Central memory CD8-positive, alpha-beta T cell (primary cell): Measurements from ENCODE around the gene IDUA.
A peak's percentile ranks its signal among the peaks of the same experiment; 100 is the strongest.

Experiments
- ATAC-seq: fragments of 150-1000 bp; cut with Tn5 transposase; replicated peaks from 2 replicates; pipeline ENCODE4 v1.10.0; 2022; ENCODE audit warnings: mild to moderate bottlenecking, moderate FRiP score, moderate number of reproducible peaks; ENCODE audit not compliant: poor library complexity, severe bottlenecking; ENCODE audit errors: extremely low read depth
- DNase-seq, 2 donors: peaks; one replicate each; pipeline ENCODE4 v3.0.0; 2021; ENCODE audit warnings: low spot score in 2 of 2
- H3K27ac Mint-ChIP-seq: one replicate; pipeline ENCODE4 v1.8.0; 2022; ENCODE audit warnings: low read depth, mild to moderate bottlenecking, moderate library complexity, mixed read lengths
- H3K27me3 Mint-ChIP-seq: one replicate; pipeline ENCODE4 v1.8.0; 2022; ENCODE audit warnings: mixed read lengths
- H3K36me3 Mint-ChIP-seq: one replicate; pipeline ENCODE4 v1.8.0; 2022; ENCODE audit warnings: mild to moderate bottlenecking, moderate library complexity, mixed read lengths; ENCODE audit not compliant: insufficient read depth
- H3K4me1 Mint-ChIP-seq: one replicate; pipeline ENCODE4 v1.8.0; 2022; ENCODE audit warnings: mixed read lengths
- H3K4me3 Mint-ChIP-seq: one replicate; pipeline ENCODE4 v1.8.0; 2022; ENCODE audit warnings: mild to moderate bottlenecking, moderate library complexity, mixed read lengths
- H3K9me3 Mint-ChIP-seq: one replicate; pipeline ENCODE4 v1.8.0; 2022; ENCODE audit warnings: mixed read lengths

Gene IDUA

GRCh38 chr4:1019320-1019719 lies 32.5 kb downstream of the IDUA start:
- Mint-ChIP-seq H3K4me3 (no peak overlapping the region), H3K27ac (no peak overlapping the region), H3K9me3 (no peaks in the 10 kb centered on the region), H3K27me3 (no peaks in the 10 kb centered on the region), H3K36me3 (peaks cover 1% of the 10 kb centered on the region), H3K4me1 (no peaks in the 10 kb centered on the region)
- ATAC-seq: no peak
- DNase-seq: no peak

DNA sequence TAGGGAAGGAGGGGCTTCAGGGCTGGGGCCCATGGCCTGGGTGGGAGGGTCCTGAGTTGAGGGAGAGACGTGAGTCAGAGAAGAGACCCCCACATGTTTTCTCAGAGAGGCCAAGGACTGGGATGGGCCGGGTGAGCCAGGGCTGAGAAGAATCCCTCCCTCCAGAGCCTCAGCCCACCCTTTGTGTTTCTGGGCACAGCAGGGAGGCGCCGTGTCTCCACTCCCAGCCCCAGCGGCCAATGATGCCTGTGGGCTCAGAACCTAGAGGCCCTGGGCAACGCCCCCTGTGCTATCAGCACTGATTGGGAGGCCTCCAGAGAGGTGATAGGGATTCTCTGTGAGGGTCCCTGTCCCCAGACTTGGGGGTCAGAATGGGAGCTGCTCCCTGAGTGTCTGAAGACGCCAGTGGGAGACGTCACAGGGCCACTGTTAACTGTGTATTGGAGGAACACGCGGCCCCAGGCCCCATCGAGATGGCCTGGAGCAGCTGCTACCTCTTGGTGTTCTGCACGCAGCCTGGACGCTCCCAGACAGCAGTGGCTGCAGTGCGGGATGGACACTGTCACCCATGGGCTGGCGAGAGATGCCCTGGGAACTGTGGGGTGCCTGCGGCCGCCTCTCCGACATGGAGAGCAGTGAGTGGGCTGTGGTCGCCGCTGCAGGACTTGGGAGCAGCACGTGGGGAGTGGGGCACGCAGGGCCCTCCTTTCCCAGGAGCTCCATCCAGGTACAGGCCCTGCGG lies 33.1 kb downstream of the IDUA start:
- Mint-ChIP-seq H3K27ac (no peak overlapping the region), H3K27me3 (no peaks in the 10 kb centered on the region), H3K36me3 (peaks cover 2% of the 10 kb centered on the region), H3K9me3 (no peaks in the 10 kb centered on the region), H3K4me3 (no peak overlapping the region), H3K4me1 (no peaks in the 10 kb centered on the region)
- DNase-seq (no peak), ATAC-seq (no peak)

DNA sequence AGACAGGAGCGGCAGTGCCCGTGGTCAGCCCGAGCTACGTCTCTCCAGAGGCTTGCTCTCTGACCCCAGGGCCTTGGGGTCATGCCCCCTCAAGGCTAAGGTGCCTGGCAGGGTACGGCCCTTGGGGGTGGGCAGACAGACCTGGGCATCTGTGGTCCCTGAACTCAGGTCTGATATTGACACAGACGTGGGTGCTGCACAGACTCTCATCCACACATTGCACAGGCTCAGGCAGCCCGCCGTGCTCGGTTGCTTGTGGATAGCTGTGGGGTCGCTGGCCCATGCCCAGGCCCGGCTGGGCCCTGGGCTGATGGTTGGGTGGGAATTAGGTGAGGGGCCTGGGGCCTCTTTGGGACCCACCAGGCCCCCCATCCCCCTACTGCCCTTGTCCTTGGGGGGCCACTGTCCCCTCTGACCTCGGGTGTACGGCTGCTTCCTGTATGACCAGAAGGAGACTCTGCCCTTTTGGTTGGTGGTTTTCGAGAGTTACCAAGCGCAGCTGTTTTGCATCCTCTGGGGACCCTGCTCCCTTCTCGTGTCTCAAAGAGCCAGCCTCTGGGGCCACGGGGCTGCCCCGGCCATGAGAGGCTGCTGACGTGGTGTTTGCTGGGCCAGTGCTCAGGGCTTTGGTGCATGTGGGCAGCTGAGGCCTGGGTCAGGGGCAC lies 34.7 kb downstream of the IDUA start:
- Mint-ChIP-seq H3K4me3 (no peak overlapping the region), H3K9me3 (no peaks in the 10 kb centered on the region), H3K4me1 (no peaks in the 10 kb centered on the region), H3K27ac (no peak overlapping the region), H3K27me3 (no peaks in the 10 kb centered on the region), H3K36me3 (peaks cover 5% of the 10 kb centered on the region)
- DNase-seq (no peak), ATAC-seq (no peak)

- Mint-ChIP-seq H3K4me3 (no peak overlapping the region), H3K27ac (no peak overlapping the region), H3K4me1 (no peaks in the 10 kb centered on the region), H3K27me3 (no peaks in the 10 kb centered on the region), H3K9me3 (no peaks in the 10 kb centered on the region), H3K36me3 (peaks cover 5% of the 10 kb centered on the region)
- ATAC-seq: no peak
- DNase-seq: no peak
Observed at GRCh38 chr4:1022051-1022738, 35.4 kb downstream of the IDUA start.

GRCh38 chr4:1022739-1023066 lies 35.9 kb downstream of the IDUA start:
- Mint-ChIP-seq H3K36me3 (peaks cover 5% of the 10 kb centered on the region), H3K27me3 (no peaks in the 10 kb centered on the region), H3K27ac (no peak overlapping the region), H3K4me1 (no peaks in the 10 kb centered on the region), H3K9me3 (no peaks in the 10 kb centered on the region), H3K4me3 (no peak overlapping the region)
- no peak for DNase-seq
- ATAC-seq: no peak

- H3K27ac Mint-ChIP-seq: no peak overlapping the region
- ATAC-seq (no peak), DNase-seq (no peak)
- no peaks in the 10 kb centered on the region for H3K27me3 Mint-ChIP-seq
- no peaks in the 10 kb centered on the region for H3K4me1 Mint-ChIP-seq
- peaks cover 7% of the 10 kb centered on the region for H3K36me3 Mint-ChIP-seq
- no peak overlapping the region for H3K4me3 Mint-ChIP-seq
- H3K9me3 Mint-ChIP-seq: no peaks in the 10 kb centered on the region
Observed at GRCh38 chr4:1023075-1023640, 36.3 kb downstream of the IDUA start.

GRCh38 chr4:1023895-1024740 lies 37.3 kb downstream of the IDUA start:
- H3K9me3 Mint-ChIP-seq: no peaks in the 10 kb centered on the region
- no peaks in the 10 kb centered on the region for H3K27me3 Mint-ChIP-seq
- no peaks in the 10 kb centered on the region for H3K4me1 Mint-ChIP-seq
- peaks cover 7% of the 10 kb centered on the region for H3K36me3 Mint-ChIP-seq
- DNase-seq: no peak
- no peak overlapping the region for H3K27ac Mint-ChIP-seq
- no peak for ATAC-seq
- no peak overlapping the region for H3K4me3 Mint-ChIP-seq

DNA sequence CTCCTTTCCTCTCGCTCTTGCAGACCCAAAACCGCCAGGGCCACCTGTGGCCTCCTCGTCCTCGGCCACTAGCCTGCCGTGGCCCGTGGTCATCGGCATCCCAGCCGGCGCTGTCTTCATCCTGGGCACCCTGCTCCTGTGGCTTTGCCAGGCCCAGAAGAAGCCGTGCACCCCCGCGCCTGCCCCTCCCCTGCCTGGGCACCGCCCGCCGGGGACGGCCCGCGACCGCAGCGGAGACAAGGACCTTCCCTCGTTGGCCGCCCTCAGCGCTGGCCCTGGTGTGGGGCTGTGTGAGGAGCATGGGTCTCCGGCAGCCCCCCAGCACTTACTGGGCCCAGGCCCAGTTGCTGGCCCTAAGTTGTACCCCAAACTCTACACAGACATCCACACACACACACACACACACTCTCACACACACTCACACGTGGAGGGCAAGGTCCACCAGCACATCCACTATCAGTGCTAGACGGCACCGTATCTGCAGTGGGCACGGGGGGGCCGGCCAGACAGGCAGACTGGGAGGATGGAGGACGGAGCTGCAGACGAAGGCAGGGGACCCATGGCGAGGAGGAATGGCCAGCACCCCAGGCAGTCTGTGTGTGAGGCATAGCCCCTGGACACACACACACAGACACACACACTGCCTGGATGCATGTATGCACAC lies 38.2 kb downstream of the IDUA start:
- ATAC-seq: no peak
- H3K9me3 Mint-ChIP-seq: no peaks in the 10 kb centered on the region
- no peak overlapping the region for H3K27ac Mint-ChIP-seq
- no peak for DNase-seq
- H3K27me3 Mint-ChIP-seq: no peaks in the 10 kb centered on the region
- H3K4me1 Mint-ChIP-seq: no peaks in the 10 kb centered on the region
- H3K4me3 Mint-ChIP-seq: no peak overlapping the region
- peaks cover 7% of the 10 kb centered on the region for H3K36me3 Mint-ChIP-seq

DNA sequence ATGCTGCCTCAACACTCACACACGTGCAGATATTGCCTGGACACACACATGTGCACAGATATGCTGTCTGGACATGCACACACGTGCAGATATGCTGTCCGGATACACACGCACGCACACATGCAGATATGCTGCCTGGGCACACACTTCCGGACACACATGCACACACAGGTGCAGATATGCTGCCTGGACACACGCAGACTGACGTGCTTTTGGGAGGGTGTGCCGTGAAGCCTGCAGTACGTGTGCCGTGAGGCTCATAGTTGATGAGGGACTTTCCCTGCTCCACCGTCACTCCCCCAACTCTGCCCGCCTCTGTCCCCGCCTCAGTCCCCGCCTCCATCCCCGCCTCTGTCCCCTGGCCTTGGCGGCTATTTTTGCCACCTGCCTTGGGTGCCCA lies 39.3 kb downstream of the IDUA start:
- DNase-seq: no peak
- no peak overlapping the region for H3K4me3 Mint-ChIP-seq
- ATAC-seq: peak; percentile 68
- no peaks in the 10 kb centered on the region for H3K4me1 Mint-ChIP-seq
- no peak overlapping the region for H3K27ac Mint-ChIP-seq
- H3K9me3 Mint-ChIP-seq: no peaks in the 10 kb centered on the region
- peaks cover 9% of the 10 kb centered on the region for H3K36me3 Mint-ChIP-seq
- H3K27me3 Mint-ChIP-seq: no peaks in the 10 kb centered on the region

DNA sequence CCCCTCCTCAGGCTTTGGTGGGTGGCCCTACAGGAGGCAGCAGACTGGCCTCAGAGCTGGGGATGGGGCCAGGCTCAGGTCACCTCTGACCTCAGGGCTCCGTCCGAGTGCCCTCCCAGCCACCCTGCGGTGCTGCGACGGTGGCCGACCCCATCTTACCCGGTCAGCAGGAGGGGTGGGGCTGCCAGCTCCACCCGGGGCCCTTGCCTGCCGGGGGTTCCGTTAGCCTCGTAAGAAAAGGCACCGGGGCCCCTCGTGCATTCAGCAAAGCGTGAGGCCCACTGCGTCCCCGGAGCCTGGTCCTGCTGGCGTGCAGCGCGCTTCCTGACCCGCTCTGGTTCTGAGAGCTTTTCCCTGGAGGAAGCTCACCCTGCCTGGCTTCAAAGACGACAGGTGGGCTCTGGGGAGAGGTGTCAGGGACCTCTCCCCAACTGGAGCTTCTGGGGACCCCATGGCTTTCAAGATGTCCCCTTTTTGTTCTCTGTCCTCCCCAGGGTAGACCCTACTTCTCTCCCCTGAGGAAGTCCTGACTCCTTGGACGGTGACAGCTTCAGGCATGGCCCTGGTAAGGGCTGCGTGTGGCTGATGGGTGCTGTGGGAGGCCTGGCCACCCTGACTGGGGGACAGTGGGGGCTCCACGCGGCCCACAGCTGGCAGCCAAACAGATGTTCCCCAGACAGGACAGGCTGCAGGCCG lies 40.5 kb downstream of the IDUA start:
- Mint-ChIP-seq H3K27ac (no peak overlapping the region), H3K27me3 (no peaks in the 10 kb centered on the region), H3K4me3 (no peak overlapping the region), H3K9me3 (no peaks in the 10 kb centered on the region), H3K36me3 (peaks cover 9% of the 10 kb centered on the region), H3K4me1 (no peaks in the 10 kb centered on the region)
- no peak for DNase-seq
- ATAC-seq: no peak

- no peaks in the 10 kb centered on the region for H3K27me3 Mint-ChIP-seq
- no peak overlapping the region for H3K4me3 Mint-ChIP-seq
- no peak overlapping the region for H3K27ac Mint-ChIP-seq
- H3K36me3 Mint-ChIP-seq: peaks cover 9% of the 10 kb centered on the region
- no peak for ATAC-seq
- H3K9me3 Mint-ChIP-seq: no peaks in the 10 kb centered on the region
- DNase-seq: no peak
- H3K4me1 Mint-ChIP-seq: no peaks in the 10 kb centered on the region
Observed at GRCh38 chr4:1027915-1028238, 41.0 kb downstream of the IDUA start.
